ENCODE data around the gene ZNF358. TPM values are rescaled to one million over a fixed set of nuclear protein-coding genes. Genes with fewer than 3 reads are reported as not detected.
A peak's percentile ranks its signal among the peaks of the same experiment; 100 is the strongest.
"Not testable (repeated sequence)": the region's sequence is repeated elsewhere in the genome, so short reads cannot be mapped to it uniquely, and the experiment has no call there.

The ZNF358 gene
- total RNA-seq, 1 experiment from 2014 or later: 33.8 TPM

DNA sequence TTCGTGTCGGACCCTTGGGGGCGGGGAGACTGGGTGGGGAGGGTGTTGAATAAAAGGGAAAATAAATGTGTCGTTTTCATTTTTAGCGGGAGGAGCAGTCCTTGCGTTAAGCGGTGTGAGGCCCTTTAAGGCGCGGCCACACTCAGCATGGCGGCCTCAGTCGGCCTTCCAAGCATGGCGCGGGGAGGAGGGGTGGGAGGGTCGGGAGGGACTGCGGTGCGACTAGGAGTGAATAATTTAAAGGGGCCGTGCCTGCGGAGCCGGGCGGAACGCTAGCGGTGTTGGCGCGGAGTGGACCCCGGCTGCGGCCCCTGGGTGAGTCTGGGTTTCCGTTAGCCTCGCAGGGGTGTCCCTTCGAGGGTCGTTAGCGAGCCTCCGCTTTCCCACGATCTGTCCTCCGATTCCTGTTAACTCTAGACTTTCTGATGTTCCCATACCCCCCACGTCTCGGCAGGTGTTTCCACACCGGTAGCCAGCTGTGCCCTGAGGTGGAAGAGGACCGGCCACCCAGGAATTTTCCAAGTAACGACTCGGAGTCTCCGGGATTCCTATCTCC is 18.1 kb downstream of the ZNF358 start:
- no peaks in the 10 kb centered on the region for H3K36me3 ChIP-seq
- peak; percentile 76 to 84 for DNase-seq
- H3K9me3 ChIP-seq (replicated peaks): no peaks in the 10 kb centered on the region
- no peaks in the 10 kb centered on the region for H3K27me3 ChIP-seq
- H3K4me1 ChIP-seq: no peaks in the 10 kb centered on the region
- peak overlapping the region; percentile 55 for H3K27ac ChIP-seq
- peak overlapping the region; percentile 65 for H3K4me3 ChIP-seq

- no peaks in the 10 kb centered on the region for H3K9me3 ChIP-seq (replicated peaks)
- peak overlapping the region; percentile 65 for H3K4me3 ChIP-seq
- H3K36me3 ChIP-seq: no peaks in the 10 kb centered on the region
- no peaks in the 10 kb centered on the region for H3K27me3 ChIP-seq
- H3K27ac ChIP-seq: peak overlapping the region; percentile 55; the same call in 1 of the 2 replicates
- DNase-seq: peak; percentile 57 to 68
- H3K4me1 ChIP-seq: no peaks in the 10 kb centered on the region
These were observed 18.7 kb downstream of the ZNF358 start for GRCh38 chr19:7534531-7535046.

GRCh38 chr19:7535047-7535997 is 19.4 kb downstream of the ZNF358 start, which contains the start of gene PNPLA6:
Gene PNPLA6 (plus strand): TSS chr19:7535717. CDS start chr19:7535789, 72 bp downstream.
- DNase-seq: peak; percentile 91
- Histone ChIP-seq H3K27ac (peak within 1 kb of the TSS; percentile 37; the same call in 1 of the 2 replicates), H3K4me1 (no peaks in the 10 kb centered on the region), H3K9me3 (replicated peaks) (no peaks in the 10 kb centered on the region), H3K27me3 (no peaks in the 10 kb centered on the region), H3K36me3 (no peaks in the 10 kb centered on the region), H3K4me3 (peak within 1 kb of the TSS; percentile 65)

- no peaks in the 10 kb centered on the region for H3K9me3 ChIP-seq (replicated peaks)
- DNase-seq: no peak
- H3K36me3 ChIP-seq: no peaks in the 10 kb centered on the region
- H3K27ac ChIP-seq: no peak overlapping the region
- peak overlapping the region; percentile 65 for H3K4me3 ChIP-seq
- H3K27me3 ChIP-seq: no peaks in the 10 kb centered on the region
- H3K4me1 ChIP-seq: no peaks in the 10 kb centered on the region
These were observed 20.2 kb downstream of the ZNF358 start for GRCh38 chr19:7535998-7536695.

DNA sequence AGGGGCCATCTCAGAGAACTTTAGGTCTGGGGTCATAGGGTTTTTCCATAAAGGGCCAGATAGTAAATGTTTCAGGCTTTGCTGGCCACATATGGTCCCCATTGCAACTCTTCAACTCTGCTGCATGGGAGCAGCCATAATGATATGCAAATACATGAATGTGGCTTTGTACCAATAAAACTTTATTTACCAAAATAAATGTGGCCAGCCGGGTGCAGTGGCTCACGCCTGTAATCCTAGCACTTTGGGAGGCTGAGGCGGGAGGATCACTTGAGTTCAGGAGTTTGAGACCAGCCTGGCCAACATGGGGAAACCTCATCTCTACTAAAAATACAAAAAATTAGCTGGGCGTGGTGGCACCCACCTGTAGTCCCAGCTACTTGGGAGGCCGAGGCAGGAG is 23.1 kb downstream of the ZNF358 start:
- not testable (repeated sequence) for H3K4me1 ChIP-seq; H3K36me3 ChIP-seq; H3K27me3 ChIP-seq; DNase-seq; H3K9me3 ChIP-seq (replicated peaks); H3K27ac ChIP-seq; H3K4me3 ChIP-seq

GRCh38 chr19:7539827-7540425 is 24.0 kb downstream of the ZNF358 start:
- Histone ChIP-seq H3K9me3 (replicated peaks) (no peaks in the 10 kb centered on the region), H3K27me3 (no peaks in the 10 kb centered on the region), H3K36me3 (no peaks in the 10 kb centered on the region), H3K27ac (no peak overlapping the region), H3K4me3 (no peak overlapping the region), H3K4me1 (no peaks in the 10 kb centered on the region)
- DNase-seq: no peak

DNA sequence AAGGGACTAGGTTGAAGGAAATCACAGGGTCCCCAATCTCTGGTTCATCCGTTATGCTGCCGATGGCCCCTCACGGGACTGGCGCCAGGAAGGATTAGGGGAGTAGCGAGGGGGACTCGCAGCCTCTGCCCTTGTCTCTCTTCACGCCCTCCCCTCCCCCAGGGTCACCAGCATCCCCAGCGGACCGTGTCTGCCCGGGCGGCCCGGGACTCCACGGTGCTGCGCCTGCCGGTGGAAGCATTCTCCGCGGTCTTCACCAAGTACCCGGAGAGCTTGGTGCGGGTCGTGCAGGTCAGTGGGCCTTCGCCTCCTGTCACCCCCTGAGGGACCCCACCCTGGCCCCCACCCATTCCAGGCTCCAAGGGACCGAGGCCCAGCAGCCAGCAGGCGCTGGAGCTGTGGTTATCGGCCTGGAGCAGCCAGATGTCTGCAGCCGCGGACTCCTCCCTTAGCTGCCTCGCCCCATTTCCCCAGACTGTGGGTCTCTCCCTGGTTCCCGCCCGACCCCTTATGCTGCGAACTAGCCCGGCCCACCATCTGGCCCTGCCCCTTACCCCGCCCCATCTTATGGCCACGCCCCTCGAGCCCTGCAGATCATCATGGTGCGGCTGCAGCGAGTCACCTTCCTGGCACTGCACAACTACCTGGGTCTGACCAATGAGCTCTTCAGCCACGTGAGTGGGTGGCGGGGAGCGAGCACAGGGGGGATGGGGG is 25.0 kb downstream of the ZNF358 start:
- H3K9me3 ChIP-seq (replicated peaks): no peaks in the 10 kb centered on the region
- H3K27me3 ChIP-seq: no peaks in the 10 kb centered on the region
- no peak overlapping the region for H3K4me3 ChIP-seq
- no peak for DNase-seq
- H3K27ac ChIP-seq: no peak overlapping the region
- H3K36me3 ChIP-seq: no peaks in the 10 kb centered on the region
- H3K4me1 ChIP-seq: no peaks in the 10 kb centered on the region

GRCh38 chr19:7541475-7541824 is 25.5 kb downstream of the ZNF358 start:
- H3K4me3 ChIP-seq: no peak overlapping the region
- no peaks in the 10 kb centered on the region for H3K9me3 ChIP-seq (replicated peaks)
- H3K27ac ChIP-seq: no peak overlapping the region
- H3K27me3 ChIP-seq: no peaks in the 10 kb centered on the region
- H3K36me3 ChIP-seq: no peaks in the 10 kb centered on the region
- H3K4me1 ChIP-seq: no peaks in the 10 kb centered on the region
- DNase-seq: no peak

DNA sequence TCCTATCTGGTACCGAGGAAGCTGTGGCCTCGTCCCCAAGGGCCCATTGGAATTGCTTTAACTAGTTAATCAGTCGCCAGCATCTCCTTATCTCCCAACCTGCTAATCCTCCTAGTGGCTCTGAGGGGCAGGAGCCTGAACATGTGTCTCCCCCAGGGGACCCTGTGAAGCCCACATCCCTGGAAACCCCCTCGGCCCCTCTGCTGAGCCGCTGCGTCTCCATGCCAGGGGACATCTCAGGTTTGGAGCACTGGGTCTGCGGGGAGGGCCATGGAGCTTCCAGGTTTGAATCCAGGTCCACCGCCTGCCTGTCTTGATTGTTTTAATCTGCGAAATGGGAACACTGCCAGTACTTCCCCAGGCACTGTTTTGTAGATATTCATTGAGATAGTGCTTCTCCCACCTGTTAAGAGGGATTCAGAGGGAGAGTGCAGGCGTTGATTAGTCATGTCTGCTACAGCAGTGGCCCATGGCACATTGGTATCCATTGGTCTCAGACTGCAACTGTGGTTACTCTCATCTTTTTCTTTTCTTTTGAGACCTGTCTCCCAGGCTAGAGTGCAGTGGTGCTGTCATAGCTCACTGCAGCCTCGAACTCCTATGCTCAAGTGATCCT is 26.0 kb downstream of the ZNF358 start:
- no peaks in the 10 kb centered on the region for H3K4me1 ChIP-seq
- no peak for DNase-seq
- no peaks in the 10 kb centered on the region for H3K27me3 ChIP-seq
- no peaks in the 10 kb centered on the region for H3K9me3 ChIP-seq (replicated peaks)
- H3K27ac ChIP-seq: no peak overlapping the region
- no peaks in the 10 kb centered on the region for H3K36me3 ChIP-seq
- no peak overlapping the region for H3K4me3 ChIP-seq

GRCh38 chr19:7542556-7543348 is 26.8 kb downstream of the ZNF358 start:
- H3K27me3 ChIP-seq: no peaks in the 10 kb centered on the region

DNA sequence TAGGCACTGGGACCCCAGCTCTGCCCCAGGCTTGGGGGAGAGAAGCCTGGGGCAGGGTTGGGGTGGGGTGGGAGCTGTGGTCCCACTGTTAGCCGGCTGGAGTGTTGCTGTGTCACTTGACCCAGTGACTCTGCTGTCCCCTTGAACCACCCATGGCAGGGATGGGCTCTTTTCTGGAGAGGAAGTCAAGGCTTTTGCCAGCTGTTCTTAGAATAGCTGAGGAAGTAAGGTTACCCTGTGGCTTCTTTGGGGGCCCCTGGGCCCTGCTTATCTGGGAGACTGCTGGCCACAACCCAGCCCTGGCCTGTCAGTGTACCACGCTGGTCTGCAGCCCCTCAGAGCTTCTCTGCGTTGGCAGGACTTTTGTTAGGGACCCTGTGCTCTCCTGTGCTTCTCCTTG is 28.7 kb downstream of the ZNF358 start:
- DNase-seq: no peak
- Histone ChIP-seq H3K27me3 (no peaks in the 10 kb centered on the region), H3K4me1 (no peaks in the 10 kb centered on the region), H3K9me3 (replicated peaks) (no peaks in the 10 kb centered on the region), H3K36me3 (no peaks in the 10 kb centered on the region), H3K4me3 (no peak overlapping the region), H3K27ac (no peak overlapping the region)

More at GRCh38 chr19:7542556-7543348, 26.8 kb downstream of the ZNF358 start:
- Histone ChIP-seq H3K4me3 (no peak overlapping the region), H3K36me3 (no peaks in the 10 kb centered on the region), H3K27ac (no peak overlapping the region), H3K4me1 (no peaks in the 10 kb centered on the region), H3K9me3 (replicated peaks) (no peaks in the 10 kb centered on the region)
- DNase-seq: no peak

- Histone ChIP-seq H3K4me1 (no peaks in the 10 kb centered on the region), H3K27me3 (no peaks in the 10 kb centered on the region), H3K4me3 (no peak overlapping the region), H3K36me3 (no peaks in the 10 kb centered on the region), H3K9me3 (replicated peaks) (no peaks in the 10 kb centered on the region), H3K27ac (no peak overlapping the region)
- DNase-seq: no peak
These were observed 29.4 kb downstream of the ZNF358 start for GRCh38 chr19:7545300-7545699.

DNA sequence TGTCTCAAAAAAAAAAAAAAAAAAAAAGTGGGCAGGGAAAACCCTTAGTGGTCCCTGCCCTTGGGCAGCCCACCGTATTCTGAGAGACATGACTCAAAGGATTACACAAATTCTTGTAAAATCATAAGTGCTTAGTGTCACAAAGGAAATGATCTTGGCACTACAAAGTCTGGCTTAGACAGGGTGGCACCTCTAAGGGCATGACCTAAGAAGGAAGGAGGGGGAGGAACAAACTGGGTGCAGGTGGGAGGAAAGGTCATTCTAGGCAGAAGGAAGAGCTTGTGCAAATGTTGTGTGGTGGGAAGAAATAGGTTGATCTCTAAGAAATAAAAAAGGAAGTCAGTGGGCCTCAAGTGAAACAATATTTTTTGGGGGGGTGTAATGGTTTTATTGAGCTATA is 30.0 kb downstream of the ZNF358 start:
- Histone ChIP-seq H3K27me3 (no peaks in the 10 kb centered on the region), H3K4me1 (no peaks in the 10 kb centered on the region), H3K4me3 (no peak overlapping the region), H3K9me3 (replicated peaks) (no peaks in the 10 kb centered on the region), H3K27ac (no peak overlapping the region), H3K36me3 (no peaks in the 10 kb centered on the region)
- DNase-seq: no peak
